Sigmoid colon (tissue), 3 donors: ENCODE results near the gene NRDE2.

Experiments used
- POLR2A ChIP-seq, 2 donors: fragments of 450-650 bp; IDR thresholded peaks; one replicate each; pipeline ENCODE4 v1.6.1; 2016; ENCODE audit warnings: antibody characterized with exemption in 2 of 2, mild to moderate bottlenecking in 2 of 2, moderate library complexity in 2 of 2
- TF ChIP-seq, protein P1 (sequence below), 4 experiments: fragments of 450-650 bp in 3 of 4; fragments of 200-600 bp in 1 of 4; IDR thresholded peaks; one replicate each; pipeline ENCODE4 v1.5.1; 2016 to 2019; ENCODE audit warnings: antibody characterized with exemption in 4 of 4, mild to moderate bottlenecking in 3 of 4, moderate library complexity in 2 of 4

DNA sequence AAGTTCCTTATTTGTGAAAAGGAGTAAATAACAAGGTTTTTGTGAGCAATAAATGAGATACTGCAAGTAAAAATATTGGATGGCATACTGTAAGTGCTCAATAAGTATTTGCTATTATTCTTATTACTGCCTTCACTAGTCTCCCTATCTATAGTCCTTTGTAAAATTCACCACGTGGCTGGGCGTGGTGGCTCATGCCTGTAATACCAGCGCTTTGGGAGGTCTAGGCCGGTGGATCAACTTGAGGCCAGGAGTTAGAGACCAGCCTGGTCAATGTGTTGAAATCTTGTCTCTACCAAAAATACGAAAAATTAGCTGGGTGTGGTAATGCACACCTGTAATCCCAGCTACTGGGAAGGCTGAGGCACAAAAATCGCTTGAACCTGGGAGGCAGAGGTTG is 46.5 kb upstream of the NRDE2 start:
- TF ChIP-seq, protein P1, sequence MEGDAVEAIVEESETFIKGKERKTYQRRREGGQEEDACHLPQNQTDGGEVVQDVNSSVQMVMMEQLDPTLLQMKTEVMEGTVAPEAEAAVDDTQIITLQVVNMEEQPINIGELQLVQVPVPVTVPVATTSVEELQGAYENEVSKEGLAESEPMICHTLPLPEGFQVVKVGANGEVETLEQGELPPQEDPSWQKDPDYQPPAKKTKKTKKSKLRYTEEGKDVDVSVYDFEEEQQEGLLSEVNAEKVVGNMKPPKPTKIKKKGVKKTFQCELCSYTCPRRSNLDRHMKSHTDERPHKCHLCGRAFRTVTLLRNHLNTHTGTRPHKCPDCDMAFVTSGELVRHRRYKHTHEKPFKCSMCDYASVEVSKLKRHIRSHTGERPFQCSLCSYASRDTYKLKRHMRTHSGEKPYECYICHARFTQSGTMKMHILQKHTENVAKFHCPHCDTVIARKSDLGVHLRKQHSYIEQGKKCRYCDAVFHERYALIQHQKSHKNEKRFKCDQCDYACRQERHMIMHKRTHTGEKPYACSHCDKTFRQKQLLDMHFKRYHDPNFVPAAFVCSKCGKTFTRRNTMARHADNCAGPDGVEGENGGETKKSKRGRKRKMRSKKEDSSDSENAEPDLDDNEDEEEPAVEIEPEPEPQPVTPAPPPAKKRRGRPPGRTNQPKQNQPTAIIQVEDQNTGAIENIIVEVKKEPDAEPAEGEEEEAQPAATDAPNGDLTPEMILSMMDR (IDR thresholded peaks at IDR 0.05): no peak
- no peak for TF ChIP-seq POLR2A (IDR thresholded peaks at IDR 0.05)
